AG04450 (cell line): ENCODE measurements around the gene BCAN. TPM values are rescaled to one million over a fixed set of nuclear protein-coding genes. Genes with fewer than 3 reads are reported as not detected.

Experiments
- CTCF ChIA-PET: fragments of 300-600, 350-600 bp; formaldehyde crosslinking; extraction: SDS; loops from one replicate; lab custom pipeline; 2022; ENCODE audit warnings: antibody characterized with exemption, inconsistent platforms; lab: Charles Lee
- POLR2A ChIA-PET: fragments of 350-600 bp; formaldehyde crosslinking; extraction: SDS; loops from one replicate; lab custom pipeline; 2021; ENCODE audit warnings: antibody characterized with exemption, inconsistent platforms; lab: Yijun Ruan, JAX
- DNase-seq: peaks from one replicate; pipeline ENCODE4 v3.0.0-alpha.2; 2011; ENCODE audit warnings: low read depth, low spot score
- H3K27ac ChIP-seq: one replicate; pipeline ENCODE4 v1.5.1; 2012; ENCODE audit warnings: low read depth, low read length, control low read depth
- H3K27me3 ChIP-seq: one replicate; pipeline ENCODE4 v1.6.0; 2012; ENCODE audit warnings: low read length; ENCODE audit not compliant: control insufficient read depth, insufficient read depth
- H3K4me3 ChIP-seq: 2 replicates; pipeline ENCODE4 v1.5.1; 2011; ENCODE audit warnings: mild to moderate bottlenecking, low read depth, low read length, control low read depth
- H3K9me3 ChIP-seq: 2 replicates; pipeline ENCODE4 v1.5.1; 2012; ENCODE audit warnings: low read length; ENCODE audit not compliant: control insufficient read depth, insufficient read depth
- CTCF ChIP-seq: IDR thresholded peaks from 2 replicates; pipeline ENCODE4 v1.5.1; 2011; ENCODE audit warnings: low read depth, low read length, control low read depth, inconsistent platforms
- polyA plus RNA-seq: library from polyadenylated mRNA; depleted of rRNA; stranded (reverse); fragments of >200 nt; gene quantifications from 2 replicates; pipeline ENCODE4 v1.2.3, GENCODE V29; 2011

The BCAN gene
- polyA plus RNA-seq, 1 experiment: not detected

- H3K4me3 ChIP-seq: no peak overlapping the region
- TF ChIP-seq CTCF: no peak
- ChIA-PET CTCF (interaction anchor here (0.7 to 8.4 kb wide), 7 partner anchors 9 to 63 kb away, joined by 3 to 204 read pairs (median 14); partner anchors contain the start of genes CRABP2 and METTL25B), POLR2A (no interaction called here)
- no peak for DNase-seq
- H3K9me3 ChIP-seq: no peaks in the 10 kb centered on the region
- H3K27me3 ChIP-seq: peaks cover 12% of the 10 kb centered on the region
- H3K27ac ChIP-seq: no peak overlapping the region
These were observed 39.5 kb downstream of the BCAN start for GRCh38 chr1:156681196-156681960.

GRCh38 chr1:156682166-156682890 lies 40.4 kb downstream of the BCAN start:
- TF ChIP-seq CTCF: no peak
- POLR2A ChIA-PET: interaction anchor here (1.6 kb wide), 1 partner anchor 21 kb away, joined by 3 read pairs; no protein-coding TSS in a partner anchor
- Histone ChIP-seq H3K9me3 (no peaks in the 10 kb centered on the region), H3K4me3 (no peak overlapping the region), H3K27ac (no peak overlapping the region), H3K27me3 (peaks cover 12% of the 10 kb centered on the region)
- no peak for DNase-seq
- CTCF ChIA-PET: interaction anchor here (2.1 to 8.3 kb wide), 4 partner anchors 22 to 55 kb away, joined by 8 to 75 read pairs (median 12); partner anchors contain the start of genes CRABP2 and METTL25B

- Histone ChIP-seq H3K4me3 (no peak overlapping the region), H3K27ac (no peak overlapping the region), H3K9me3 (no peaks in the 10 kb centered on the region), H3K27me3 (peaks cover 8% of the 10 kb centered on the region)
- POLR2A ChIA-PET: no interaction called here
- CTCF ChIA-PET: interaction anchor here (1.3 to 13.6 kb wide), 8 partner anchors 22 to 243 kb away, joined by 4 to 616 read pairs (median 7); partner anchors contain the start of genes CRABP2, ISG20L2, METTL25B and NTRK1
- peak; percentile 23; the same call in 1 of the 2 replicates for TF ChIP-seq CTCF
- no peak for DNase-seq
These were observed 42.4 kb downstream of the BCAN start for GRCh38 chr1:156684227-156684782.

GRCh38 chr1:156689035-156689952 lies 47.4 kb downstream of the BCAN start:
- H3K4me3 ChIP-seq: peak overlapping the region; percentile 44
- H3K27ac ChIP-seq: no peak overlapping the region
- DNase-seq: peak; percentile 65
- CTCF ChIA-PET: interaction anchor here (0.5 to 13.6 kb wide), 50 partner anchors 11 to 297 kb away, joined by 3 to 616 read pairs (median 5); partner anchors contain the start of genes BCAN, CRABP2, HAPLN2 and INSRR
- no peaks in the 10 kb centered on the region for H3K9me3 ChIP-seq
- POLR2A ChIA-PET: interaction anchor here (0.6 to 3.9 kb wide), 6 partner anchors 13 to 79 kb away, joined by 3 to 37 read pairs (median 6); partner anchors contain the start of genes CRABP2, ISG20L2, METTL25B and NES
- peak; percentile 93 for TF ChIP-seq CTCF
- no peaks in the 10 kb centered on the region for H3K27me3 ChIP-seq
